Activated gamma-delta T cell (primary cell): Measurements from ENCODE around the gene VWF.

ENCODE experiments used
- DNase-seq: peaks from one replicate; lab custom pipeline; 2025; lab: John Stamatoyannopoulos, UW

Gene VWF

GRCh38 chr12:5912011-5912410 lies 212.5 kb downstream of the VWF start:
- no peak for DNase-seq

- no peak for DNase-seq
Observed at GRCh38 chr12:5910790-5911548, 213.5 kb downstream of the VWF start.

- DNase-seq = no peak
Observed at GRCh38 chr12:5909560-5909959, 214.9 kb downstream of the VWF start.

- DNase-seq = no peak
Observed at GRCh38 chr12:5908251-5908650, 216.2 kb downstream of the VWF start.

- no peak for DNase-seq
Observed at GRCh38 chr12:5907807-5908206, 216.7 kb downstream of the VWF start.

- no peak for DNase-seq
Observed at GRCh38 chr12:5905757-5906156, 218.7 kb downstream of the VWF start.

GRCh38 chr12:5904969-5905368 lies 219.5 kb downstream of the VWF start:
- no peak for DNase-seq

GRCh38 chr12:5904441-5904840 lies 220.0 kb downstream of the VWF start:
- DNase-seq = no peak

- DNase-seq = no peak
Observed at GRCh38 chr12:5902736-5903135, 221.7 kb downstream of the VWF start.

GRCh38 chr12:5901416-5901815 lies 223.1 kb downstream of the VWF start:
- no peak for DNase-seq

- DNase-seq = no peak
Observed at GRCh38 chr12:5900533-5901205, 223.8 kb downstream of the VWF start.

- no peak for DNase-seq
Observed at GRCh38 chr12:5900076-5900475, 224.4 kb downstream of the VWF start.

GRCh38 chr12:5899675-5900074 lies 224.8 kb downstream of the VWF start:
- no peak for DNase-seq

GRCh38 chr12:5898874-5899273 lies 225.6 kb downstream of the VWF start:
- DNase-seq = no peak
